Esophagus muscularis mucosa (tissue), 3 donors: ENCODE measurements around the gene METTL18.

Experiments
- CTCF ChIP-seq, 3 experiments: fragments of 200-600 bp in 2 of 3; fragments of 450-650 bp in 1 of 3; sonication (generic) in 2 of 3; IDR thresholded peaks; one replicate each; pipeline ENCODE4 v1.5.1; 2017 to 2019; ENCODE audit warnings: antibody characterized with exemption in 3 of 3, mild to moderate bottlenecking in 2 of 3, moderate library complexity in 1 of 3
- POLR2A ChIP-seq: fragments of 450-650 bp; IDR thresholded peaks from one replicate; pipeline ENCODE4 v1.6.1; 2017; ENCODE audit warnings: antibody characterized with exemption, moderate library complexity, mild to moderate bottlenecking, low read depth

DNA sequence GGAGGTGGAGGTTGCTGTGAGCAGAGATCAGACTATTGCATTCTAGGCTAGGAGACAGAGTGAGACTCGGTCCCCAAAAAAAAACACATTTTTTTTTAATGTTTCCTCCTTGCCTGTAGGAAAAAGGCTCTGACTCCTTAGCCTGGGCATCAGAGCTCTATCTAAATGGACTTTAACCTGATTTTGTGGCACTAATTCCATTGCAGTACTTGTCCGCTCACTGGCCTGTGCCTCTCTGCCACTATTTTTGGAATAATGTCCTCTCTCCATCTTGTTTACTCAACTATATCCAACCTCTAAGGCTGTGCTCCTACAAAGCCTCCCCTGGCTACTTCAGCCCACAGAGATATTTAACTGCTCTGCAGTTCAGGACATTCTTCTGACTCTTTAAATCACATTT, 26.5 kb downstream of the METTL18 start:
- TF ChIP-seq CTCF (IDR thresholded peaks at IDR 0.05), result no peak
- no peak for TF ChIP-seq POLR2A
